K562 (cell line): Measurements from ENCODE around the gene CARD14. TPM values are rescaled to one million over a fixed set of nuclear protein-coding genes. Genes with fewer than 3 reads are reported as not detected.
A peak's percentile ranks its signal among the peaks of the same experiment; 100 is the strongest.

Experiments
- CBFA2T2 ChIP-seq: fragments of 450-650 bp; conservative IDR thresholded peaks from 2 replicates; pipeline ENCODE4 v1.6.1; 2017; ENCODE audit warnings: mild to moderate bottlenecking
- CTBP1 ChIP-seq: fragments of 450-650 bp; IDR thresholded peaks from 2 replicates; pipeline ENCODE4 v1.6.1; 2016; ENCODE audit warnings: borderline replicate concordance
- DNMT1 ChIP-seq: fragments of 450-650 bp; IDR thresholded peaks from 2 replicates; pipeline ENCODE4 v1.6.1; 2016; ENCODE audit warnings: antibody characterized with exemption, mild to moderate bottlenecking
- GTF2A2 ChIP-seq: IDR thresholded peaks from 2 replicates; pipeline ENCODE4 v1.6.1; 2016; ENCODE audit warnings: mild to moderate bottlenecking, missing genetic modification characterization, missing compliant biosample characterization
- HSF4 ChIP-seq: fragments of 250-450 bp; sonication (Bioruptor Pico); IDR thresholded peaks from 2 replicates; pipeline ENCODE4 v2.1.2; 2022; ENCODE audit warnings: mild to moderate bottlenecking, moderate library complexity, borderline replicate concordance
- MCM3 ChIP-seq: fragments of 450-650 bp; IDR thresholded peaks from 2 replicates; pipeline ENCODE4 v1.6.1; 2016
- NCOA1 ChIP-seq: fragments of 450-650 bp; IDR thresholded peaks from 2 replicates; pipeline ENCODE4 v1.6.1; 2016; ENCODE audit warnings: low read depth
- NFYB ChIP-seq: IDR thresholded peaks from 2 replicates; pipeline ENCODE4 v1.6.1; 2011; ENCODE audit warnings: mild to moderate bottlenecking, moderate library complexity; ENCODE audit not compliant: insufficient read length; ENCODE audit errors: extremely low read depth
- POLR2AphosphoS2 ChIP-seq: IDR thresholded peaks from 2 replicates; pipeline ENCODE4 v1.6.1; 2012; ENCODE audit warnings: low read length, improper control_type of control experiment
- SMARCA5 ChIP-seq: fragments of 450-650 bp; IDR thresholded peaks from 2 replicates; pipeline ENCODE4 v1.6.1; 2016
- SRSF9 ChIP-seq: fragments of 200-400 bp; formaldehyde crosslinking; IDR thresholded peaks from 2 replicates; pipeline ENCODE4 v1.6.1; 2017; ENCODE audit warnings: low read depth, low read length, borderline replicate concordance
- ZNF174 ChIP-seq: fragments of 250-450 bp; sonication (Bioruptor Pico); IDR thresholded peaks from 2 replicates; pipeline ENCODE4 v1.4.0; 2020; ENCODE audit warnings: mild to moderate bottlenecking
- ZNF311 ChIP-seq: fragments of 250-450 bp; sonication (Bioruptor Pico); IDR thresholded peaks from 2 replicates; pipeline ENCODE4 v1.4.0; 2020; ENCODE audit warnings: mild to moderate bottlenecking, moderate library complexity
- ZNF444 ChIP-seq: fragments of 250-450 bp; sonication (Bioruptor Pico); IDR thresholded peaks from 2 replicates; pipeline ENCODE4 v1.4.0; 2020; ENCODE audit warnings: mild to moderate bottlenecking, moderate library complexity
- ZNF584 ChIP-seq: fragments of 200-800 bp; sonication (Bioruptor generic); IDR thresholded peaks from 2 replicates; pipeline ENCODE4 v1.6.1; 2016; ENCODE audit warnings: low read depth, mild to moderate bottlenecking, missing genetic modification characterization, missing compliant biosample characterization
- ZSCAN32 ChIP-seq: fragments of 450-650 bp; formaldehyde crosslinking; IDR thresholded peaks from 2 replicates; pipeline ENCODE4 v1.4.0; 2020; ENCODE audit warnings: mild to moderate bottlenecking, moderate library complexity
- polyA plus RNA-seq, 8 experiments: library from polyadenylated mRNA; depleted of rRNA in 4 of 8; stranded (reverse) in 5 of 8; unstranded in 3 of 8; fragments of >200 nt; fragmentation: Nextera tagmentation in 2 of 8; fragmentation: Illumina TruSeq in 1 of 8; extraction: Ambion mirVana in 2 of 8; extraction: Trizol in 1 of 8; gene quantifications; 2 replicates each; pipeline versions ENCODE4 v1.2.1 to v1.2.3, GENCODE V29; 2011 to 2014; ENCODE audit warnings: inconsistent platforms in 1 of 8, missing spikeins in 1 of 8
- total RNA-seq, 7 experiments: library from RNA; depleted of rRNA in 6 of 7; stranded (reverse); fragments of >200 nt in 6 of 7; fragmentation: Illumina TruSeq in 2 of 7; extraction: Trizol in 2 of 7; gene quantifications; 2 replicates each; pipeline versions ENCODE4 v1.2.1 to v1.2.3, GENCODE V29; 2011 to 2021; ENCODE audit warnings: low replicate concordance in 1 of 7
- TF ChIP-seq, protein P1 (sequence below): fragments of 450-650 bp; IDR thresholded peaks from 2 replicates; pipeline ENCODE4 v1.6.1; 2016; ENCODE audit warnings: low read depth
- TF ChIP-seq, protein P2 (sequence below): fragments of 250-450 bp; sonication (Bioruptor Pico); IDR thresholded peaks from 2 replicates; pipeline ENCODE4 v1.5.0; 2021; ENCODE audit warnings: mild to moderate bottlenecking, moderate library complexity

Gene CARD14
- total and polyA plus RNA-seq, 9 of the 15 experiments (the other 6 are each of a cell fraction or from before 2014, with no cell fraction given) = not detected

DNA sequence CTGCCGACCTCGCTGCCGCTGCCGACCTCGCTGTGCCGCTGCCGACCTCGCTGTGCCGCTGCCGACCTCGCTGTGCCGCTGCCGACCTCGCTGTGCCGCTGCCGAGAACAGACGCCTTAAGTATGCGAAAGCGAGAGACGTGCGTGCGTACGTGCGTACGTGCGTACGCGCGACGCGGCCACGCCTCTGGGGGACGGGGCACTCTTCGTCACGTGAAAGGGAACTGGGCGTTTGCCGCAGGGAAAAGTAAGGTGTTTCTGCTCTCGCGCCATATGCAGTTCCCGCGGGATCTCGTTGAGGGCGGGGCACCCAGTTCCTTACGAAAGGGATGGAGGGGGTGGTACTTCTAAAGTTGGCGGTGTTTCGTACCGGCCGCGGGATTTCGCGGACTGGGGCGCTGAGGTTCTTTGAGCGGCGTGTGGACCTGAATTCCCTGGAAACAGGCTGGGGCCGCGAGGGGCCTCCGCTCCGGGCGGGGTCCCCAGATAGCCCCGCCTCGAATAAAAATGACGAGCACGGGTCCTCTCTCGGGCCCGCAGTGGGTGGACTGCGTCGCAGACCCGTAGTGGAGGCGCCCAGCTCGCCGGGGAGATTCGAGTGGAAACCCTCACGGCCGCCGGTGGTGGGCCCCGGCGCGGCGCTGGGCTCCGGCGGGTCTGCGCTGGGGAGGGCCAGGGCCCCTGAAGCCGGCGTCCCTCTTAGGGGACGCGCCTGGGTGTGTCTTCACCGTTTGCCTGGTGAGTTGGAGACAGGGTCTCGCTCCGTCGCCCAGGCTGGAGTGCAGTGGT lies 22.6 kb upstream of the CARD14 start, which contains the start of gene EIF4A3 (continued):
- TF ChIP-seq CBFA2T2 (peak; percentile 17; the same call in 1 of the 2 replicates), DNMT1 (no peak), SRSF9 (no peak), POLR2AphosphoS2 (no peak), MCM3 (no peak), NFYB (no peak), ZNF311 (CRISPR knock-in tag) (no peak), ZNF174 (CRISPR knock-in tag) (no peak), SMARCA5 (no peak), ZSCAN32 (CRISPR knock-in tag) (no peak), GTF2A2 (tag) (no peak), CTBP1 (peak; percentile 86), ZNF584 (CRISPR knock-in tag) (no peak), HSF4 (CRISPR knock-in tag) (no peak), ZNF444 (CRISPR knock-in tag) (no peak), NCOA1 (no peak)
- TF ChIP-seq, protein P1, sequence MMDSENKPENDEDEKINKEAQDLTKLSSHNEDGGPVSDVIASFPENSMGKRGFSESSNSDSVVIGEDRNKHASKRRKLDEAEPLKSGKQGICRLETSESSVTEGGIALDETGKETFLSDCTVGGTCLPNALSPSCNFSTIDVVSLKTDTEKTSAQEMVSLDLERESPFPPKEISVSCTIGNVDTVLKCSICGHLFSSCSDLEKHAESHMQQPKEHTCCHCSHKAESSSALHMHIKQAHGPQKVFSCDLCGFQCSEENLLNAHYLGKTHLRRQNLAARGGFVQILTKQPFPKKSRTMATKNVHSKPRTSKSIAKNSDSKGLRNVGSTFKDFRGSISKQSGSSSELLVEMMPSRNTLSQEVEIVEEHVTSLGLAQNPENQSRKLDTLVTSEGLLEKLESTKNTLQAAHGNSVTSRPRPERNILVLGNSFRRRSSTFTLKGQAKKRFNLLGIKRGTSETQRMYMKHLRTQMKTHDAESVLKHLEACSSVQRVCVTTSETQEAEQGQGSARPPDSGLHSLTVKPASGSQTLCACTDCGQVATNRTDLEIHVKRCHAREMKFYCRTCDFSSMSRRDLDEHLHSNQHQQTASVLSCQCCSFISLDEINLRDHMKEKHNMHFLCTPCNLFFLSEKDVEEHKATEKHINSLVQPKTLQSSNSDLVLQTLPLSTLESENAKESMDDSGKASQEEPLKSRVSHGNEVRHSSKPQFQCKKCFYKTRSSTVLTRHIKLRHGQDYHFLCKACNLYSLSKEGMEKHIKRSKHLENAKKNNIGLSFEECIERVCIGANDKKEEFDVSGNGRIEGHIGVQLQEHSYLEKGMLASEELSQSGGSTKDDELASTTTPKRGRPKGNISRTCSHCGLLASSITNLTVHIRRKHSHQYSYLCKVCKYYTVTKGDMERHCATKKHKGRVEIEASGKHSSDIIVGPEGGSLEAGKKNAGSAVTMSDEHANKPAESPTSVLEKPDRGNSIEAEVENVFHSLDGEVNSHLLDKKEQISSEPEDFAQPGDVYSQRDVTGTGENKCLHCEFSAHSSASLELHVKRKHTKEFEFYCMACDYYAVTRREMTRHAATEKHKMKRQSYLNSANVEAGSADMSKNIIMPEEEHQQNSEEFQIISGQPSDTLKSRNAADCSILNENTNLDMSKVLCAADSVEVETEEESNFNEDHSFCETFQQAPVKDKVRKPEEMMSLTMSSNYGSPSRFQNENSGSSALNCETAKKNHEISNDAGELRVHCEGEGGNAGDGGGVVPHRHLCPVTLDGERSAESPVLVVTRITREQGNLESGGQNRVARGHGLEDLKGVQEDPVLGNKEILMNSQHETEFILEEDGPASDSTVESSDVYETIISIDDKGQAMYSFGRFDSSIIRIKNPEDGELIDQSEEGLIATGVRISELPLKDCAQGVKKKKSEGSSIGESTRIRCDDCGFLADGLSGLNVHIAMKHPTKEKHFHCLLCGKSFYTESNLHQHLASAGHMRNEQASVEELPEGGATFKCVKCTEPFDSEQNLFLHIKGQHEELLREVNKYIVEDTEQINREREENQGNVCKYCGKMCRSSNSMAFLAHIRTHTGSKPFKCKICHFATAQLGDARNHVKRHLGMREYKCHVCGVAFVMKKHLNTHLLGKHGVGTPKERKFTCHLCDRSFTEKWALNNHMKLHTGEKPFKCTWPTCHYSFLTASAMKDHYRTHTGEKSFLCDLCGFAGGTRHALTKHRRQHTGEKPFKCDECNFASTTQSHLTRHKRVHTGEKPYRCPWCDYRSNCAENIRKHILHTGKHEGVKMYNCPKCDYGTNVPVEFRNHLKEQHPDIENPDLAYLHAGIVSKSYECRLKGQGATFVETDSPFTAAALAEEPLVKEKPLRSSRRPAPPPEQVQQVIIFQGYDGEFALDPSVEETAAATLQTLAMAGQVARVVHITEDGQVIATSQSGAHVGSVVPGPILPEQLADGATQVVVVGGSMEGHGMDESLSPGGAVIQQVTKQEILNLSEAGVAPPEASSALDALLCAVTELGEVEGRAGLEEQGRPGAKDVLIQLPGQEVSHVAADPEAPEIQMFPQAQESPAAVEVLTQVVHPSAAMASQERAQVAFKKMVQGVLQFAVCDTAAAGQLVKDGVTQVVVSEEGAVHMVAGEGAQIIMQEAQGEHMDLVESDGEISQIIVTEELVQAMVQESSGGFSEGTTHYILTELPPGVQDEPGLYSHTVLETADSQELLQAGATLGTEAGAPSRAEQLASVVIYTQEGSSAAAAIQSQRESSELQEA = no peak
- TF ChIP-seq, protein P2, sequence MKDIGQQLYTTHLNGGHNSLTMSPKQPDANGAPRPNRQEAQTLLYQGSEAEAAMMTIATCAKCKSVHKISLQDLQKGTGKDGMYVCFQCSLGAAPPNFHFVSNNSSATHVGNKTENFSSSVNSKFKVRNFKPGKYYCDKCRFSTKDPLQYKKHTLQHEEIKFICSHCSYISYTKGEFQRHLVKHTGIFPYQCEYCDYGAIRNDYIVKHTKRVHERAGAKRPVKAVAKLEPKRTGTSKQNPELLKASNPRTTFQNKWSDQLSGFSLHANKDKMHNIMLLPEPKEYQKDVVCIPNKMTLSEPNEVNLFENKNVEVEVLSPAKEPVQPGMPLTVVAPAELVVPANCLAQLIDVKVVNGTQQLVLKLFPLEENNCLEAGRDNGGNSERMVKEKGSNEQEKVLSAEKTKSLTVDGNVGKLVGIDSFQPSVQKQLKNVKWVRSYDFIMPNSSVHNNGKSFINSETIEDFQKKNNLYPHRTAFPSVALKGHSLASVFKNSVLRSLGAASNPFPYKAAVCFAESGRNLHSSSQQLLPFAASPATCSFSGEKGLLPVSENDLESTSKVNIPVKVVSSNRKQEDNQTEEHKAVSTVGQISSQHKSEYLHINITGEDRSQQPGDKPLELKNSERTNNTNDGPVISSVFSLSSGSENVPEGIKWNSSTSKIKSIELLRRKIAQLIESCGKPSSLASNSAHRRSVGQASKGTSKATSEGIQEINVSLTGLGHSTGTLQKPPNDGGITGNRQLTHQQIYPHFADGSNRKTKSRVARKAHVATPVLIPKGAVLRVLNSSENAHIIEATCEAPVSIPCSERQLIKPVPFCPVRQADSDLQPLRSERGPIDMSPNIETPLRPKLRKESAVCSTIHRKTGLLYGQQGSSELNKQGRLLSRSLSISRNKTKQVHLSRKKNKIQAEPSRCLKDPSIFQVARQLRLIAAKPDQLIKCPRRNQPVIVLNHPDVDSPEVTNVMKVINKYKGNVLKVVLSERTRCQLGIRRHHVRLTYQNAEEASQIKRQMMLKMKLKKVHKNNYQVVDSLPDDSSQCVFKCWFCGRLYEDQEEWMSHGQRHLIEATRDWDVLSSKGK (CRISPR knock-in tag) = no peak
